Measurements from ENCODE around the gene CHERP.
"Not testable (repeated sequence)": the region's sequence is repeated elsewhere in the genome, so short reads cannot be mapped to it uniquely, and the experiment has no call there.

The CHERP gene

GRCh38 chr19:16561382-16561781 is 19.1 kb upstream of the CHERP start:
- no peaks in the 10 kb centered on the region for H3K4me1 ChIP-seq
- no peak overlapping the region for H3K4me2 ChIP-seq (ENCODE audit: low read length)
- H3K36me3 ChIP-seq (ENCODE audit: control insufficient read depth, insufficient read depth, low read length): no peaks in the 10 kb centered on the region
- TF ChIP-seq, protein P1, sequence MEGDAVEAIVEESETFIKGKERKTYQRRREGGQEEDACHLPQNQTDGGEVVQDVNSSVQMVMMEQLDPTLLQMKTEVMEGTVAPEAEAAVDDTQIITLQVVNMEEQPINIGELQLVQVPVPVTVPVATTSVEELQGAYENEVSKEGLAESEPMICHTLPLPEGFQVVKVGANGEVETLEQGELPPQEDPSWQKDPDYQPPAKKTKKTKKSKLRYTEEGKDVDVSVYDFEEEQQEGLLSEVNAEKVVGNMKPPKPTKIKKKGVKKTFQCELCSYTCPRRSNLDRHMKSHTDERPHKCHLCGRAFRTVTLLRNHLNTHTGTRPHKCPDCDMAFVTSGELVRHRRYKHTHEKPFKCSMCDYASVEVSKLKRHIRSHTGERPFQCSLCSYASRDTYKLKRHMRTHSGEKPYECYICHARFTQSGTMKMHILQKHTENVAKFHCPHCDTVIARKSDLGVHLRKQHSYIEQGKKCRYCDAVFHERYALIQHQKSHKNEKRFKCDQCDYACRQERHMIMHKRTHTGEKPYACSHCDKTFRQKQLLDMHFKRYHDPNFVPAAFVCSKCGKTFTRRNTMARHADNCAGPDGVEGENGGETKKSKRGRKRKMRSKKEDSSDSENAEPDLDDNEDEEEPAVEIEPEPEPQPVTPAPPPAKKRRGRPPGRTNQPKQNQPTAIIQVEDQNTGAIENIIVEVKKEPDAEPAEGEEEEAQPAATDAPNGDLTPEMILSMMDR (IDR thresholded peaks at IDR 0.05): no peak
- H3K79me2 ChIP-seq: no peaks in the 10 kb centered on the region
- H2AFZ ChIP-seq: no peak overlapping the region
- H3K27ac ChIP-seq: no peak overlapping the region
- no peaks in the 10 kb centered on the region for H3K9me3 ChIP-seq (ENCODE audit: control insufficient read depth, low read length)
- no peak overlapping the region for H3K9ac ChIP-seq
- H3K27me3 ChIP-seq (ENCODE audit: control insufficient read depth, insufficient read depth, low read length): no peaks in the 10 kb centered on the region
- H3K4me3 ChIP-seq (ENCODE audit: low read depth, low read length): no peak overlapping the region

DNA sequence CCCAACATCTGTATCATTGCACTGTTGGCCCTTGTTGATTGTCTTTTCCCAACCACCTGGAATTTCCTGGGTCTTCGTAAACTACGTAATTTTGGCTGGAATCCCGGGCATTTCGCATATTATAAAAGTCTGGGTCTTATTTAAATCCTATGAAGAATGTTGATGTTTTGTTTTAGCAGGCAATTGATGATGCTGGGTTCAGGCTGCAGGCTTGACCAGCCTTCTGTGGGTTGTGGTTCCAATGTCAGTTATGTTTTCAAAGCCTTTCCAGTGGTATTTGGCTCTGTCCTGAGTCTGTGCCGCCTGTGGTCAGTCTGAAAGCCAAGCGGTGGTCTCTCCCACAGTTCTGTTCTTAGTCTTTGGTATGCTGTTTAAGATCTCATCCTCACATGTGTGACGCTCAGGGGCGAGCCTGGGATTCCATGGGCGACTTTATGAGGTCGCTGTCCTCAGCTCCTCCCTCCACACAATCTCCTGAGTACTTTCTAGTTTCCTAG is 17.6 kb upstream of the CHERP start:
- TF ChIP-seq, protein P1 (IDR thresholded peaks at IDR 0.05): no peak
- Histone ChIP-seq H2AFZ (no peak overlapping the region), H3K79me2 (no peaks in the 10 kb centered on the region), H3K4me2 (ENCODE audit: low read length) (no peak overlapping the region), H3K36me3 (ENCODE audit: control insufficient read depth, insufficient read depth, low read length) (no peaks in the 10 kb centered on the region), H3K27me3 (ENCODE audit: control insufficient read depth, insufficient read depth, low read length) (no peaks in the 10 kb centered on the region), H3K27ac (no peak overlapping the region), H3K4me1 (no peaks in the 10 kb centered on the region), H3K9ac (no peak overlapping the region), H3K9me3 (ENCODE audit: control insufficient read depth, low read length) (no peaks in the 10 kb centered on the region), H3K4me3 (ENCODE audit: low read depth, low read length) (no peak overlapping the region)

GRCh38 chr19:16554776-16555175 is 12.5 kb upstream of the CHERP start:
- no peak overlapping the region for H3K9ac ChIP-seq
- no peaks in the 10 kb centered on the region for H3K27me3 ChIP-seq (ENCODE audit: control insufficient read depth, insufficient read depth, low read length)
- H3K27ac ChIP-seq: no peak overlapping the region
- no peak overlapping the region for H2AFZ ChIP-seq
- H3K4me2 ChIP-seq (ENCODE audit: low read length): no peak overlapping the region
- no peaks in the 10 kb centered on the region for H3K36me3 ChIP-seq (ENCODE audit: control insufficient read depth, insufficient read depth, low read length)
- no peaks in the 10 kb centered on the region for H3K4me1 ChIP-seq
- H3K79me2 ChIP-seq: no peaks in the 10 kb centered on the region
- H3K4me3 ChIP-seq (ENCODE audit: low read depth, low read length): no peak overlapping the region
- H3K9me3 ChIP-seq (ENCODE audit: control insufficient read depth, low read length): no peaks in the 10 kb centered on the region
- TF ChIP-seq, protein P1 (IDR thresholded peaks at IDR 0.05): no peak

- not testable (repeated sequence) for H3K36me3 ChIP-seq (ENCODE audit: control insufficient read depth, insufficient read depth, low read length); H3K27ac ChIP-seq; H2AFZ ChIP-seq; H3K4me1 ChIP-seq; H3K9ac ChIP-seq; H3K79me2 ChIP-seq; H3K4me2 ChIP-seq (ENCODE audit: low read length); H3K9me3 ChIP-seq (ENCODE audit: control insufficient read depth, low read length); H3K4me3 ChIP-seq (ENCODE audit: low read depth, low read length); H3K27me3 ChIP-seq (ENCODE audit: control insufficient read depth, insufficient read depth, low read length)
Observed at GRCh38 chr19:16551902-16552301, 9.7 kb upstream of the CHERP start.

DNA sequence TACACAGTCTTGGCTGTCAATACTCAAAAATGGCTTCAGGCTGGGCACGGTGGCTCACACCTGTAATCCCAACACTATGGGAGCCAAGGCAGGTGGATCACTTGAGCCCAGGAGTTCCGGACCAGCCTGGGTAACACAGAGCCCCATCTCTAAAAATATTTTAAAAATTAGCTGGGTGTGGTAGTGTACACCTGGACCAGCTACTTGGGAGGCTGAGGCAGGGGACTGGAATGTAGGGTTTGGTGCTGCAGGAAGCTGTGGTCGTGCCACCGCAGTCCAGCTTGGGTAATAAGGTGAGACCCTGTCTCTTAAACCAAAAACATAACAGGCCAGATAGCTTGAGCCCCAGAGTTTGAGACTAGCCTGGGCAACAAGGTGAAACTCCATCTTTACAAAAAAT is 6.7 kb upstream of the CHERP start:
- Histone ChIP-seq H3K9ac (no peak overlapping the region), H3K36me3 (ENCODE audit: control insufficient read depth, insufficient read depth, low read length) (no peaks in the 10 kb centered on the region), H2AFZ (no peak overlapping the region), H3K27ac (no peak overlapping the region), H3K4me2 (ENCODE audit: low read length) (no peak overlapping the region), H3K4me3 (ENCODE audit: low read depth, low read length) (no peak overlapping the region), H3K27me3 (ENCODE audit: control insufficient read depth, insufficient read depth, low read length) (no peaks in the 10 kb centered on the region), H3K79me2 (no peaks in the 10 kb centered on the region), H3K4me1 (no peaks in the 10 kb centered on the region), H3K9me3 (ENCODE audit: control insufficient read depth, low read length) (no peaks in the 10 kb centered on the region)
- TF ChIP-seq, protein P1 (IDR thresholded peaks at IDR 0.05): no peak
